ENCODE data around the gene ZNF689. TPM values are rescaled to one million over a fixed set of nuclear protein-coding genes. Genes with fewer than 3 reads are reported as not detected.
A peak's percentile ranks its signal among the peaks of the same experiment; 100 is the strongest.

Gene ZNF689
- total RNA-seq, 1 donor from 2014 or later, result 13.8 TPM

DNA sequence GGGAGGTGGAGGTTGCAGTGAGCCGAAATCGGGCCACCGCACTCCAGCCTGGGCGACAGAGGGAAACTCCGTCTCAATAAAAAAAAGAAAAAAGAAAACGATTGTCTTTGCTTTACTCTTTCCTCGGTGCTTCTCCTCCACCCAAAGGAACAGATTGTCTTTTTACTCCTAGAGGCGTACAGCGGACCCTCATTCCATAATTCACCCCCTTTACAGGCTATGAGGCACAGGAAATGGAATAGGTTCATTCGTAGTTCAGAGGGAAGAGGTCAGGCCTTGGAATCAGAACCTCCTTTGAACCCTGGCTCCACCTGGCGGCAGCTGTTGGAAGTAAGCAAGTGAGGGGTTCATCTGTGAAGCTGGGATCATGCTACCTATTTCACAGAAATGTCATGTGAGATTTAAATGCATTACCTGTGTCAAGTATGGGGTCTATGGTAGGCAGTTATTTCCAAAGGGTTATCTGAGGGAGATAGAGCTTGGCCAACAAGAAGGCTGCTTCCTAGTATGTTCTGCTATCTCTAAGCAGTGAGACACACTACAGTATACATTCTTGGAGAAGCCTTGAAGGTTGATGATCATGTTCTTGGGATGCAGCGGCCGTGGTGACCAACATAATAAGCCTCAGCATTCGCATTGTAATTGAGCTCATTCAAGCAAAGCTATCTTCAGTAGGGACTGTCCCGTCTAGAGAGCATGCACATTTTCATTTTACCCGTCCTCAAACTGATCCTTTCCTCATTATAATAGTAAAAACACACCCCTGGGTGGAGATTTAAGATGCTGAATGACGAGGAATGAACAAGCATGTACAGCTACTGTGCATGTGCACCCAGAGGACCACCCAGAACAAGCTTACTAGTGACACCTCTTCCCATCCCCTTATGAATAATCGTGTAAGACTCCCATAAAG is 18.7 kb upstream of the ZNF689 start:
- no peaks in the 10 kb centered on the region for H3K36me3 ChIP-seq (ENCODE audit: control insufficient read depth, insufficient read depth, low read length)
- no peaks in the 10 kb centered on the region for H3K27me3 ChIP-seq (ENCODE audit: control insufficient read depth, insufficient read depth, low read length)
- H3K4me3 ChIP-seq (ENCODE audit: low read depth, low read length), result no peak overlapping the region
- TF ChIP-seq CTCF (IDR thresholded peaks at IDR 0.05; ENCODE audit: insufficient read depth, low read length, poor library complexity, severe bottlenecking), result peak; percentile 94
- DNase-seq (ENCODE audit: low read depth), result no peak

GRCh38 chr16:30626236-30626635 is 16.0 kb upstream of the ZNF689 start:
- no peak for TF ChIP-seq CTCF (IDR thresholded peaks at IDR 0.05; ENCODE audit: insufficient read depth, low read length, poor library complexity, severe bottlenecking)
- H3K4me3 ChIP-seq (ENCODE audit: low read depth, low read length), result no peak overlapping the region
- peaks cover 2% of the 10 kb centered on the region for H3K27me3 ChIP-seq (ENCODE audit: control insufficient read depth, insufficient read depth, low read length)
- no peak for DNase-seq (ENCODE audit: low read depth)
- no peaks in the 10 kb centered on the region for H3K36me3 ChIP-seq (ENCODE audit: control insufficient read depth, insufficient read depth, low read length)

DNA sequence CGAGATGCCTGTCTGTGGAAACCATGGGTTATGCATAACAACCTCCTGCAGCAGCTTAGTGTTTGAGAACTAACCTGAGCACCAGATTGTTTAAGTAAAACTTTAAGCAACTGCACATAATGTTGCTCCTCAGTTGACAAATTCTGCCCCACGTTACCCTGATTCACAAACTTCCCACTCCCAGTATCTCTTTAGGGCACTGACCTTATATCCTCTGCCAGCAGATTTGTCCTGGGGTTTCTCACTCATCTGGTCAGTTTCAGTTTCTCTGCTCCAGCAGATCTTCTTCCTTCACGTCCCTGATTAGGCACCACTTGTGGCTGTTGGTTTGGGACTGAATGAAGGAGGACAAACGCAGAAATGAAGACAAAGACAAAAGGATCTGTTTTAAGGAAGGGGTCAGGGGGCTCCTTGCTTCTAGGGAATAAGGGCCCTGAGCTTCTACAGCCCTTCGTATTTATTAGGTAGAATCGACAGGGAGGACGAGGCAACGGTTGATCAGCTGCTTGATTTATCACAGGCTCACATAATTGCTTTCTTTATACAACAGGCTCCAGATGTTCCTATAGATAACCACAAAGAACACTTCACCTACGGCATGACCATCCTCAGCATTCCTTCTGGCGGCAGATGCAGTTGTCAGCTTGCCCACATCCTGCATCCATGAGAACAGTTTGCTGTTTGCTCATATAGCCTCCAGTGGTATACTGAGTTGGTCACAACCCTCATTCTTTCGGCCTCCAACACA is 13.5 kb upstream of the ZNF689 start:
- H3K36me3 ChIP-seq (ENCODE audit: control insufficient read depth, insufficient read depth, low read length), result no peaks in the 10 kb centered on the region
- H3K27me3 ChIP-seq (ENCODE audit: control insufficient read depth, insufficient read depth, low read length), result peaks cover 2% of the 10 kb centered on the region
- DNase-seq (ENCODE audit: low read depth), result no peak

GRCh38 chr16:30622455-30623032 is 12.4 kb upstream of the ZNF689 start:
- TF ChIP-seq CTCF (IDR thresholded peaks at IDR 0.05; ENCODE audit: insufficient read depth, low read length, poor library complexity, severe bottlenecking), result no peak
- Histone ChIP-seq H3K4me3 (ENCODE audit: low read depth, low read length) (no peak overlapping the region), H3K36me3 (ENCODE audit: control insufficient read depth, insufficient read depth, low read length) (no peaks in the 10 kb centered on the region), H3K27me3 (ENCODE audit: control insufficient read depth, insufficient read depth, low read length) (peaks cover 2% of the 10 kb centered on the region)
- DNase-seq (ENCODE audit: low read depth), result no peak

More for the DNA sequence above, 13.5 kb upstream of the ZNF689 start:
- TF ChIP-seq CTCF (IDR thresholded peaks at IDR 0.05; ENCODE audit: insufficient read depth, low read length, poor library complexity, severe bottlenecking), result no peak
- H3K4me3 ChIP-seq (ENCODE audit: low read depth, low read length), result no peak overlapping the region

DNA sequence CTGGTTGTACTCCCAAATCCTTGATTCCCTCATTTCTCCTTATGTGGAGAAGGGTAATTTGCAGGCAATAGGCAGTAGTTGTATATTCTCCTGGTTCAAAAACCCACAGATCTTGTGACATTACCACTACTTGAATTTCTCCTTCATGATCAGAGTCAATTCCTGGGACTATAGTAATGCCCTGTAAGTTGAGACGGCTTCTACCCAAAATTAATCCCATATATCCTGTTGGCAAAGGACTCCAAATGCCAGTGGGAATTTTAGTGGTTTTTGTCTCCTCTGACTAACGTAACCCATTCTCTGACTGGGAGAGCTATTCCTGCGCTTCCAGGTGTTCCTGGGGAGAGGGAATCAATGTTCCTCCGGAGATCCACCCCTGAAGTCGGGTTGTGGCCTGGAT is 11.6 kb upstream of the ZNF689 start:
- H3K4me3 ChIP-seq (ENCODE audit: low read depth, low read length), result no peak overlapping the region
- no peak for DNase-seq (ENCODE audit: low read depth)
- no peak for TF ChIP-seq CTCF (IDR thresholded peaks at IDR 0.05; ENCODE audit: insufficient read depth, low read length, poor library complexity, severe bottlenecking)
- H3K36me3 ChIP-seq (ENCODE audit: control insufficient read depth, insufficient read depth, low read length), result no peaks in the 10 kb centered on the region
- peaks cover 2% of the 10 kb centered on the region for H3K27me3 ChIP-seq (ENCODE audit: control insufficient read depth, insufficient read depth, low read length)
